Fibroblast of villous mesenchyme (primary cell): Measurements from ENCODE around the gene UQCRFS1. TPM values are rescaled to one million over a fixed set of nuclear protein-coding genes. Genes with fewer than 3 reads are reported as not detected.

Source experiments
- DNase-seq: peaks from one replicate; pipeline ENCODE4 v3.0.0-alpha.2; 2010; ENCODE audit warnings: low read depth
- H3K4me3 ChIP-seq: 2 replicates; pipeline ENCODE4 v1.5.1; 2011; ENCODE audit warnings: low read depth, mild to moderate bottlenecking, low read length
- CTCF ChIP-seq: IDR thresholded peaks from 2 replicates; pipeline ENCODE4 v1.5.1; 2012; ENCODE audit warnings: low read depth, mild to moderate bottlenecking, low read length; ENCODE audit not compliant: insufficient read depth
- total RNA-seq: library from RNA; depleted of rRNA; stranded (reverse); fragments of >200 nt; gene quantifications from 2 replicates; pipeline ENCODE4 v1.2.3, GENCODE V29; 2012

The UQCRFS1 gene
- 32.0 and 41.2 TPM in 2 replicates for total RNA-seq

GRCh38 chr19:29212648-29213573 lies at the start of gene UQCRFS1:
Gene UQCRFS1 (minus strand): TSS chr19:29213151. CDS start chr19:29213118, 33 bp downstream.
- peak within 1 kb of the TSS; percentile 90 for H3K4me3 ChIP-seq
- no peak for TF ChIP-seq CTCF
- peak; percentile 92 for DNase-seq

- TF ChIP-seq CTCF: no peak
- no peak overlapping the region for H3K4me3 ChIP-seq
- no peak for DNase-seq
Measured at GRCh38 chr19:29262085-29262484, 49.1 kb upstream of the UQCRFS1 start.

- no peak overlapping the region for H3K4me3 ChIP-seq
- peak; percentile 20 for TF ChIP-seq CTCF
- DNase-seq: no peak
Measured at GRCh38 chr19:29260477-29261317, 47.7 kb upstream of the UQCRFS1 start.

GRCh38 chr19:29259867-29260281 lies 46.9 kb upstream of the UQCRFS1 start:
- H3K4me3 ChIP-seq: no peak overlapping the region
- no peak for DNase-seq
- no peak for TF ChIP-seq CTCF

GRCh38 chr19:29259153-29259552 lies 46.2 kb upstream of the UQCRFS1 start:
- no peak for TF ChIP-seq CTCF
- no peak overlapping the region for H3K4me3 ChIP-seq
- no peak for DNase-seq

GRCh38 chr19:29256516-29256915 lies 43.6 kb upstream of the UQCRFS1 start:
- no peak for TF ChIP-seq CTCF
- no peak for DNase-seq
- H3K4me3 ChIP-seq: no peak overlapping the region
